H1 (cell line): Measurements from ENCODE around the gene CDH18. TPM values are rescaled to one million over a fixed set of nuclear protein-coding genes. Genes with fewer than 3 reads are reported as not detected.

Source experiments
- CTCF ChIA-PET: fragments of 300-600 bp; sonication (Branson Sonifier 250); formaldehyde crosslinking; loops from one replicate; lab custom pipeline; 2021; ENCODE audit not compliant: partially characterized antibody; lab: Charles Lee
- POLR2A ChIA-PET: fragments of 300-600 bp; sonication (Branson Sonifier 250); formaldehyde crosslinking; loops from one replicate; lab custom pipeline; 2021; ENCODE audit warnings: inconsistent platforms; ENCODE audit not compliant: partially characterized antibody; lab: Charles Lee
- DNase-seq, 2 experiments: peaks; one replicate each; pipeline versions ENCODE4 v3.0.0 to v3.0.0-alpha.2; 2010 to 2022; ENCODE audit warnings: low spot score in 2 of 2, low read depth in 1 of 2, mixed read lengths in 1 of 2
- FAIRE-seq: peaks from 2 replicates; lab custom pipeline; 2011; peaks lifted over from hg19 to GRCh38; lab: Jason Lieb, UNC
- H2AFZ ChIP-seq: 2 replicates; pipeline ENCODE4 v1.8.1; 2012; ENCODE audit warnings: low read length, inconsistent platforms
- H2AK5ac ChIP-seq: 2 replicates; pipeline ENCODE4 v1.6.1; 2013; ENCODE audit warnings: low read depth, low read length
- H2BK120ac ChIP-seq: replicated peaks from 2 replicates; pipeline ENCODE3; 2013; ENCODE audit warnings: low read depth, low read length, inconsistent platforms
- H2BK12ac ChIP-seq: 2 replicates; pipeline ENCODE4 v1.6.1; 2013; ENCODE audit warnings: low read depth, low read length
- H2BK15ac ChIP-seq: 2 replicates; pipeline ENCODE4 v1.6.1; 2013; ENCODE audit warnings: low read length
- H2BK20ac ChIP-seq: 2 replicates; pipeline ENCODE4 v1.6.1; 2013; ENCODE audit warnings: low read length
- H2BK5ac ChIP-seq: 2 replicates; pipeline ENCODE4 v1.6.1; 2013; ENCODE audit warnings: low read depth, low read length
- H3K14ac ChIP-seq: 2 replicates; pipeline ENCODE4 v1.6.1; 2013; ENCODE audit warnings: inconsistent platforms; ENCODE audit not compliant: insufficient read length
- H3K18ac ChIP-seq: 2 replicates; pipeline ENCODE4 v1.6.1; 2013; ENCODE audit warnings: low read length; ENCODE audit errors: extremely low read depth
- H3K23ac ChIP-seq: 2 replicates; pipeline ENCODE4 v1.6.1; 2013; ENCODE audit warnings: inconsistent platforms; ENCODE audit not compliant: insufficient read length
- H3K23me2 ChIP-seq: 2 replicates; pipeline ENCODE4 v1.6.1; 2013; ENCODE audit warnings: low read depth, low read length
- H3K27ac ChIP-seq: 2 replicates; pipeline ENCODE4 v1.6.1; 2011; ENCODE audit warnings: low read depth, low read length, inconsistent platforms
- H3K27me3 ChIP-seq, 4 experiments: replicated peaks in 1 of 4; 1 replicate in 1 of 4; 2 replicates in 3 of 4; pipeline versions ENCODE4 v1.6.1 to v1.8.1; 2011 to 2013; ENCODE audit warnings: low read length in 3 of 4, mild to moderate bottlenecking in 3 of 4, inconsistent platforms in 2 of 4, mixed read lengths in 2 of 4, moderate library complexity in 1 of 4; ENCODE audit not compliant: control insufficient read depth in 3 of 4, insufficient read depth in 3 of 4; ENCODE audit errors: extremely low read depth in 1 of 4
- H3K36me3 ChIP-seq, 4 experiments: 2 replicates each; pipeline versions ENCODE4 v1.6.1 to v1.8.1; 2011 to 2013; ENCODE audit warnings: mild to moderate bottlenecking in 4 of 4, low read length in 3 of 4, moderate library complexity in 2 of 4, control low read depth in 1 of 4, inconsistent platforms in 1 of 4; ENCODE audit not compliant: insufficient read depth in 4 of 4, control insufficient read depth in 2 of 4
- H3K4ac ChIP-seq: replicated peaks from 2 replicates; pipeline ENCODE3; 2013; ENCODE audit warnings: low read length, low read depth, mixed read lengths, inconsistent platforms; ENCODE audit not compliant: insufficient read length
- H3K4me1 ChIP-seq, 4 experiments: replicated peaks in 1 of 4; 1 replicate in 1 of 4; 2 replicates in 3 of 4; pipeline versions ENCODE4 v1.6.1 to v1.8.1; 2011 to 2013; ENCODE audit warnings: low read length in 3 of 4, inconsistent platforms in 2 of 4, mixed read lengths in 1 of 4; ENCODE audit not compliant: insufficient read depth in 4 of 4, control insufficient read depth in 3 of 4
- H3K4me2 ChIP-seq, 2 experiments: 2 replicates each; pipeline versions ENCODE4 v1.6.1 to v1.8.1; 2011 to 2013; ENCODE audit warnings: low read depth in 2 of 2, low read length in 2 of 2, control low read depth in 1 of 2, inconsistent platforms in 1 of 2, mild to moderate bottlenecking in 1 of 2; ENCODE audit not compliant: insufficient read depth in 1 of 2
- H3K4me3 ChIP-seq, 4 experiments: fragments of 200-600, 300-600 bp in 1 of 4; sonication (generic), shearing (Covaris generic), sonication (Bioruptor Twin) in 1 of 4; 2 replicates each; pipeline versions ENCODE4 v1.5.1 to v1.8.1; 2011 to 2016; ENCODE audit warnings: low read length in 4 of 4, low read depth in 3 of 4, control low read depth in 2 of 4, inconsistent platforms in 2 of 4, mild to moderate bottlenecking in 2 of 4, mixed read lengths in 1 of 4, moderate library complexity in 1 of 4; ENCODE audit not compliant: insufficient read depth in 2 of 4; ENCODE audit errors: extremely low read depth in 1 of 4
- H3K56ac ChIP-seq: replicated peaks from 2 replicates; pipeline ENCODE3; 2013; ENCODE audit warnings: low read depth, mild to moderate bottlenecking, mixed read lengths, low read length, inconsistent platforms; ENCODE audit not compliant: insufficient read length
- H3K79me1 ChIP-seq: 2 replicates; pipeline ENCODE4 v1.6.1; 2013; ENCODE audit warnings: low read depth, low read length, control low read depth
- H3K79me2 ChIP-seq, 2 experiments: 2 replicates each; pipeline versions ENCODE4 v1.6.1 to v1.8.1; 2012 to 2013; ENCODE audit warnings: low read length in 2 of 2, mild to moderate bottlenecking in 2 of 2, inconsistent platforms in 1 of 2; ENCODE audit not compliant: insufficient read depth in 2 of 2, control insufficient read depth in 1 of 2
- H3K9ac ChIP-seq, 4 experiments: replicated peaks in 1 of 4; 1 replicate in 1 of 4; 2 replicates in 3 of 4; pipeline versions ENCODE4 v1.6.1 to v1.8.1; 2011 to 2013; ENCODE audit warnings: low read depth in 3 of 4, low read length in 3 of 4, control low read depth in 2 of 4, mild to moderate bottlenecking in 2 of 4, moderate library complexity in 2 of 4, inconsistent platforms in 1 of 4; ENCODE audit errors: extremely low read depth in 1 of 4
- H3K9me3 ChIP-seq, 2 experiments: 2 replicates each; pipeline versions ENCODE4 v1.6.1 to v1.8.1; 2012 to 2013; ENCODE audit warnings: mild to moderate bottlenecking in 2 of 2, moderate library complexity in 2 of 2, control low read depth in 1 of 2, inconsistent platforms in 1 of 2, low read depth in 1 of 2, low read length in 1 of 2, mixed read lengths in 1 of 2; ENCODE audit not compliant: insufficient read depth in 2 of 2
- H4K20me1 ChIP-seq, 2 experiments: replicated peaks in 1 of 2; 2 replicates each; pipeline versions ENCODE3 to v1.8.1; 2011 to 2013; ENCODE audit warnings: inconsistent platforms in 2 of 2, low read length in 2 of 2, mild to moderate bottlenecking in 1 of 2; ENCODE audit not compliant: insufficient read depth in 2 of 2, control insufficient read depth in 1 of 2
- H4K5ac ChIP-seq: 2 replicates; pipeline ENCODE4 v1.6.1; 2013; ENCODE audit warnings: low read length, low read depth, mixed read lengths, inconsistent platforms; ENCODE audit not compliant: insufficient read length
- H4K8ac ChIP-seq: 2 replicates; pipeline ENCODE4 v1.8.0; 2013; ENCODE audit warnings: mild to moderate bottlenecking, moderate library complexity, low read length, inconsistent platforms; ENCODE audit not compliant: insufficient read depth; ENCODE audit errors: extremely low read depth
- H4K91ac ChIP-seq: replicated peaks from 2 replicates; pipeline ENCODE3; 2013; ENCODE audit warnings: low read length, mixed read lengths, inconsistent platforms; ENCODE audit not compliant: insufficient read length
- ASH2L ChIP-seq: fragments of 200-600, 300-600 bp; sonication (generic); IDR thresholded peaks from one replicate; pipeline ENCODE4 v1.7.1; 2017; ENCODE audit warnings: low read length
- ATF3 ChIP-seq: IDR thresholded peaks from 2 replicates; pipeline ENCODE4 v1.6.1; 2011; ENCODE audit warnings: low read depth, mild to moderate bottlenecking, low read length; ENCODE audit not compliant: insufficient read depth
- RBBP5 ChIP-seq: IDR thresholded peaks from 2 replicates; pipeline ENCODE4 v1.7.1; 2012; ENCODE audit warnings: low read depth, mild to moderate bottlenecking, inconsistent platforms, low read length, moderate library complexity, borderline replicate concordance
- WGBS, 2 experiments: shearing (Covaris generic) in 1 of 2; methylation state at CpG; one replicate each; pipeline versions ENCODE4 v1.1.6 to v1.1.7; 2013 to 2015; ENCODE audit warnings: low lambda C conversion rate in 2 of 2, mixed read lengths in 2 of 2, inconsistent platforms in 1 of 2, low coverage in 1 of 2, missing lambda C conversion rate in 1 of 2; ENCODE audit not compliant: insufficient replicate concordance in 2 of 2, insufficient coverage in 1 of 2, insufficient read length in 1 of 2; ENCODE audit errors: extremely low coverage in 1 of 2, missing lambda C conversion rate in 1 of 2; 5-methylcytosine and 5-hydroxymethylcytosine counted together
- polyA plus RNA-seq, 7 experiments: library from polyadenylated mRNA; depleted of rRNA in 3 of 7; stranded (reverse) in 5 of 7; unstranded in 2 of 7; fragments of >200 nt in 5 of 7; fragments of 200-250 nt in 2 of 7; gene quantifications; 1 replicate in 5 of 7; 2 replicates in 1 of 7; 4 replicates in 1 of 7; pipeline versions ENCODE4 v1.2.1 to v1.2.3, GENCODE V29; 2011 to 2013; ENCODE audit warnings: missing spikeins in 2 of 7, mixed read lengths in 2 of 7
- total RNA-seq: library from RNA; stranded (reverse); fragmentation: NEBNext Ultra II Directional; extraction: Animal tissue kit (Norgen Biotek cat#: 25700); gene quantifications from 2 replicates; pipeline ENCODE4 v1.2.1, GENCODE V29; 2021

Gene CDH18
- total and polyA plus RNA-seq, 2 of the 8 experiments (the other 6 are each of a cell fraction or from before 2014, with no cell fraction given) = 0.30 to 0.32 TPM

DNA sequence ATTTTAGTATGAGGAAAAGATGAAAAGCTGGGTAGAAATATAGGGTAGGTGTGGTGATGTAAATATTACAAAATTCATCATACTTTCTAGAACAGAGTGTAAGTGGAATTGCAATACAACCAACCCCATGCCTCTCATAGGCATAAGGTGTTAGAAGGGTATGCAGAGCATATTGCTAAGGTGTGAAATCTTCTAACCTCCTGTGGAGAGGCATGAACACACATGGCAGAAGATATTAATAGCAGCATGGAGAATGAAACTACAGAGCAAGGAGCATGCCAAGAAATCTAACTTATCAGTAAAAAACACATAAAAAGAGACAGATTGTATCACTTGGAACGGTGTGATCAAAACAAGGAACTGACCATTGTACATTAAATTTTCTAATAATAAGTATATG, 441.5 kb downstream of the CDH18 start:
- H3K36me3 ChIP-seq = no peaks in the 10 kb centered on the region
- no peak overlapping the region for H3K23ac ChIP-seq
- ChIA-PET CTCF (no interaction called here), POLR2A (no interaction called here)
- H3K4ac ChIP-seq = no peak overlapping the region
- H2BK12ac ChIP-seq = no peak overlapping the region
- no peaks in the 10 kb centered on the region for H3K79me1 ChIP-seq
- DNase-seq (no peak), FAIRE-seq (no peak)
- no peak overlapping the region for H3K27ac ChIP-seq
- H2BK15ac ChIP-seq = no peak overlapping the region
- no peak overlapping the region for H4K5ac ChIP-seq
- H3K4me3 ChIP-seq = no peak overlapping the region
- H3K14ac ChIP-seq = no peak overlapping the region
- no peak overlapping the region for H2AK5ac ChIP-seq
- H3K9me3 ChIP-seq = no peaks in the 10 kb centered on the region
- 93% methylated on average over 1 of the region's 1 CpG; no CpG with 5 or more reads in 1 of the 2 experiments for WGBS, 2 experiments
- H2BK120ac ChIP-seq = no peak overlapping the region
- H4K8ac ChIP-seq = no peak overlapping the region
- H3K4me2 ChIP-seq = no peak overlapping the region
- H2BK20ac ChIP-seq = no peak overlapping the region
- no peak overlapping the region for H4K91ac ChIP-seq
- no peak overlapping the region for H2BK5ac ChIP-seq
- H3K23me2 ChIP-seq = no peaks in the 10 kb centered on the region
- H3K27me3 ChIP-seq = no peaks in the 10 kb centered on the region
- no peaks in the 10 kb centered on the region for H3K4me1 ChIP-seq
- H3K79me2 ChIP-seq = no peaks in the 10 kb centered on the region
- no peak overlapping the region for H3K9ac ChIP-seq
- no peak overlapping the region for H3K56ac ChIP-seq
- no peak overlapping the region for H3K18ac ChIP-seq
- no peaks in the 10 kb centered on the region for H4K20me1 ChIP-seq
- no peak overlapping the region for H2AFZ ChIP-seq
- TF ChIP-seq ATF3 = no peak
- no peak for TF ChIP-seq ASH2L
- no peak for TF ChIP-seq RBBP5
